Breast epithelium (tissue), 3 donors: ENCODE data around the gene GAS1.

Experiments used
- CTCF ChIP-seq, 3 donors: fragments of 450-650 bp; IDR thresholded peaks; one replicate each; pipeline ENCODE4 v1.5.1; 2016 to 2017; ENCODE audit warnings: antibody characterized with exemption in 3 of 3, mild to moderate bottlenecking in 3 of 3, moderate library complexity in 3 of 3
- POLR2A ChIP-seq: fragments of 450-650 bp; IDR thresholded peaks from one replicate; pipeline ENCODE4 v1.6.1; 2016; ENCODE audit warnings: antibody characterized with exemption, mild to moderate bottlenecking, moderate library complexity
- POLR2AphosphoS5 ChIP-seq, 3 donors: sonication (generic); formaldehyde crosslinking; IDR thresholded peaks; one replicate each; pipeline ENCODE4 v1.6.1; 2017; ENCODE audit warnings: antibody characterized with exemption in 3 of 3

- TF ChIP-seq CTCF (IDR thresholded peaks at IDR 0.05) (no peak), POLR2AphosphoS5 (IDR thresholded peaks at IDR 0.05) (no peak), POLR2A (no peak)
These were observed 39.0 kb downstream of the GAS1 start for GRCh38 chr9:86908261-86908660.
